ENCODE data around the gene C5orf58. TPM values are rescaled to one million over a fixed set of nuclear protein-coding genes. Genes with fewer than 3 reads are reported as not detected.

Gene C5orf58
- total RNA-seq, 1 experiment from 2014 or later = 7.7 TPM

GRCh38 chr5:170254056-170254455 lies 21.3 kb downstream of the C5orf58 start:
- no peak for DNase-seq (ENCODE audit: low read depth)

- DNase-seq (ENCODE audit: low read depth) = no peak
These were observed 23.8 kb downstream of the C5orf58 start for GRCh38 chr5:170256571-170256970.

GRCh38 chr5:170257370-170257769 lies 24.6 kb downstream of the C5orf58 start:
- DNase-seq (ENCODE audit: low read depth) = no peak

GRCh38 chr5:170261528-170262043 lies 28.8 kb downstream of the C5orf58 start:
- no peak for DNase-seq (ENCODE audit: low read depth)

GRCh38 chr5:170262061-170263045 lies 29.6 kb downstream of the C5orf58 start:
- no peak for DNase-seq (ENCODE audit: low read depth)

- no peak for DNase-seq (ENCODE audit: low read depth)
These were observed 31.1 kb downstream of the C5orf58 start for GRCh38 chr5:170263906-170264305.

- no peak for DNase-seq (ENCODE audit: low read depth)
These were observed 32.7 kb downstream of the C5orf58 start for GRCh38 chr5:170265522-170265921.

GRCh38 chr5:170266570-170267381 lies 34.0 kb downstream of the C5orf58 start:
- DNase-seq (ENCODE audit: low read depth) = no peak

GRCh38 chr5:170267431-170268152 lies 34.8 kb downstream of the C5orf58 start:
- DNase-seq (ENCODE audit: low read depth) = peak; percentile 62

GRCh38 chr5:170268153-170268689 lies 35.4 kb downstream of the C5orf58 start:
- DNase-seq (ENCODE audit: low read depth) = no peak

- DNase-seq (ENCODE audit: low read depth) = no peak
These were observed 36.1 kb downstream of the C5orf58 start for GRCh38 chr5:170268884-170269283.

GRCh38 chr5:170269579-170269978 lies 36.8 kb downstream of the C5orf58 start:
- peak; percentile 93 for DNase-seq (ENCODE audit: low read depth)

- no peak for DNase-seq (ENCODE audit: low read depth)
These were observed 37.7 kb downstream of the C5orf58 start for GRCh38 chr5:170270293-170271069.

- no peak for DNase-seq (ENCODE audit: low read depth)
These were observed 41.4 kb downstream of the C5orf58 start for GRCh38 chr5:170273968-170274710.

- no peak for DNase-seq (ENCODE audit: low read depth)
These were observed 42.7 kb downstream of the C5orf58 start for GRCh38 chr5:170275376-170275994.

- DNase-seq (ENCODE audit: low read depth) = no peak
These were observed 43.4 kb downstream of the C5orf58 start for GRCh38 chr5:170276140-170276539.

GRCh38 chr5:170277867-170278281 lies 45.1 kb downstream of the C5orf58 start:
- DNase-seq (ENCODE audit: low read depth) = no peak

- peak; percentile 66 for DNase-seq (ENCODE audit: low read depth)
These were observed 46.0 kb downstream of the C5orf58 start for GRCh38 chr5:170278611-170279458.
